Stimulated activated CD4-positive, alpha-beta T cell treated with anti-CD3 and anti-CD28 coated beads, Interleukin-12 subunit alpha, Interleukin-12 subunit beta, amount 100 ng/mL, for 4 hours (primary cell): ENCODE data around the gene PTPRE.

ENCODE experiments used
- DNase-seq: peaks from one replicate; pipeline ENCODE4 v3.0.0-alpha.2; 2020

Gene PTPRE

DNA sequence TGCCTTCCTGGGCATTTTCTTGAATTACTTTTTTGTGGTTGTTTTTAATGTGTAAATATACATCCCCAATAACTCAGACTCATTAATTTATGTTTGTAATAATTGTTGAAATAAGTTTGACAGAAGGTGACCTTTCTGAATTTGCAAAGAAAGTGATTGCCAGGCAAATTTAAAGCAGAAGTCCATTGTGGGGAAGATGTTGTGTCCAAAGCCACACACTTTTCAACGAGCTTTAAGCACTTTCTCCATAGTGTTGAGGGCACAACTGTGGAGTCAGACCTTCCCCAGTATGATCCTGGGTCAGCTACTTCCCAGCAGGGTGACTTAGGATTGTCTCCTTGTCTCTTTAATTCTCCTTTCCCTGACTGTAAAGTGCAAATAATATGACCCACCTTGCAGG, 52.5 kb downstream of the PTPRE start:
- no peak for DNase-seq

GRCh38 chr10:127961071-127961470, 54.2 kb downstream of the PTPRE start:
- no peak for DNase-seq

GRCh38 chr10:127962205-127962604, 55.3 kb downstream of the PTPRE start:
- no peak for DNase-seq

DNA sequence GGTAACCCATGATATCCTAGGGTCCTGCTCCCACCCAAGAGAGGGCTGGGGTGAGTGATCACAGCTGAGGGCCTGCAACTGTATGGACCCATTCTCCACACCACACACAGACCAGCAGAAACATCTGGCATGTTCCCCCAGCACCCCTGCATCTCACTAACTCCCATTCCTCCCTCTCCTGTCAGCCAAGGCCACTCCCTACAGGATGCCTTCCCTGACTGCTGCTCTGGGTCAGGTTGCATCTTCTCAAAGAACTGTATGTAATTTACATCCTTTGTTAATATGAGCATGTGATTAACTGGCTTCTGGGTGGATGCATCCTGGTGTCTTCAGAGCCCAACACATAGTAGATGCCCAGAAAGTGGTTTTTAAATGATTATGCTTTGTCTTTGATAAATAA, 56.2 kb downstream of the PTPRE start:
- no peak for DNase-seq

DNA sequence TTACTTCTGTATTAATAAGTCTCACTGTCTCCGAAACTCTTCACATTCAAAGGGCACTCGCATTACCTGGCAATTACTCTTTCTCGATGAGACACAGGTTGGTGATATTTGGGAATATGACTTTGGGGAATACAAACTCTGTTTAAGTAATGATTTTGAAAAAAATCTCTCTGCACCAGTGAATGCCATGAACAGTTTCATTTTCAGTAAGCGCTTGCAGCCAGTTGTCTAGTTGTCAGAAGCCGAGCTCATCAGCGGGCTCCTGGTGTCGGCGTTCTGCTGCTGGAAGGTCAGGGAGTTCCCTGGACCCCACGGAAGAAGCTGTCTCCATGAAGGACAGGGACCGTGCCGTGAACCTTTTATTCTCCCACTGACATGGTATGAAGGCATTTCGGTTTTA, 57.7 kb downstream of the PTPRE start:
- no peak for DNase-seq

- DNase-seq: no peak
Measured at GRCh38 chr10:127966875-127967274, 60.0 kb downstream of the PTPRE start.

- DNase-seq: no peak
Measured at GRCh38 chr10:127968027-127968441, 61.1 kb downstream of the PTPRE start.

DNA sequence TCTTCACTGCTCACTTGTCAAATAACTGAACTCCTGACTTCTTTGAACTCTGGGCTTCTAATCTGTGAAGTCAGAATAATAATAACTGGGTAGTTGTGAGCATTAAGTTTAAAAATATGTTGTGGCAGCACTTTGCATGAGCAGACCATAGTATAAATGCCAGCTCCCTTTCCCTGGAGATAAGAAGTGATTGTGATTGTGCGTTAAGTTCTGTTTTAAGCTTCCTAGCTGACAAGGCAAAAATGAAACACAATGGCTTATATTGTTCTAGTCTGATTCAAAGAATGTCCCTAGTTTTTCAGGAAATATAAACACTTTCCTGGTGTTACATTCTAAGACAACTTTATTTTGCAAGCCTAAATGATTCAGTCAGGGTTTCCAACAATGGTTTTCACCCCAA, 61.8 kb downstream of the PTPRE start:
- no peak for DNase-seq

GRCh38 chr10:127971101-127971946, 64.4 kb downstream of the PTPRE start:
- no peak for DNase-seq

DNA sequence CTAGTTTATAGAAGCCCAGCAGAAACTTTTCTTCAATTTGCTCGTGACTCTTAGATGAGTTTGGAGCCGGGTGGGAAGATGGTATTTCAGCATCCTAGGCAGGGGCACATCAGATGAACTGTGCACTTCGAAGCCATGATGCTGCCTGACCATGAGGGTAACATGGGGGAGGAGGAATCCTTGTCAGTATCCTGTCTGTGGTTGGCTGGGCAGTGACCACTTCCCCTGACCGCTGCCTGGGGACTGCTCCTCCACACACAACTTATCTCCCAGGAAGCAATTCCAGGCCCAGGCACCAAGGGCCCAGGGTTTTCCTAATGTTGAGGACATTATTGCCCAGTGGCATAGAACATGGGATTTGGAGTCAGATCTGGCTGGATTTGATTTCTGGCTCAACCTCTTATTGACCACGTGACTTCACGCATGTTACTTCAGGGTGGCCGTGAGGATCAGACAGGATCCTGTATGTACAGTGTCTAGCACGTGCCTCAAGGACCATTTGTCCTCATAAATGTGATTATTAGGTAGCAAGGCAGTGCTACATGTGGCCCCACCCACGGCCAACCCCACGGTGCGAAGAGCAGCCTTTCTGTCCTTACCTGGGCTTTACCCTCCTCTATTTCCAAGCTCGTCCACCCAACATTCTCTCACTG, 65.2 kb downstream of the PTPRE start:
- DNase-seq: no peak

GRCh38 chr10:127972751-127973357, 66.0 kb downstream of the PTPRE start:
- DNase-seq: no peak

DNA sequence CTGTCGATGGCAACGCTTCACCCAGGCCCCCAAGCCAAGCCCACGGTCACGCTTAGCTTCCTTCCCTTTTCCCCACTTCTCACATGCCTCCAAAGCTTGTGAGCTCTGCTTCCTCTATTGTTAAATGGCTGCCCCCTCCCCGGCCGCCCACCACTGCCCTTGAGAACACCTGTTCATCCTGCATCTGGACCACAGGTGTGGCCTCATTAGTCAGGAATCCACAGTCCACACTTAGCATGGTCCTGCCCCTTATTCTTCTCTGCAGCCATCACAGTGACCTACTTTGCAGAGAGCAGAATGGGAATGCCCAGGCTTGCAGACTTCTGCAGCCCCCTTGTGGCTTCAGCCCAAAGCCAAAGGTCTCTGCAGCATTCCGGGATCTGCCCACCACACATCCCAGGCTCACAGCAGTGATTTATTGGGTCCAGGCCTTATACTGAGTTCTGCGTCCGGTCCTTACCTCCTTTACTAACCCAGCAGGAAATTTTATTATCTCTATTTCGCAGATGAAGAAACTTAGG, 66.9 kb downstream of the PTPRE start:
- no peak for DNase-seq

GRCh38 chr10:127974911-127975310, 68.0 kb downstream of the PTPRE start:
- DNase-seq: no peak

DNA sequence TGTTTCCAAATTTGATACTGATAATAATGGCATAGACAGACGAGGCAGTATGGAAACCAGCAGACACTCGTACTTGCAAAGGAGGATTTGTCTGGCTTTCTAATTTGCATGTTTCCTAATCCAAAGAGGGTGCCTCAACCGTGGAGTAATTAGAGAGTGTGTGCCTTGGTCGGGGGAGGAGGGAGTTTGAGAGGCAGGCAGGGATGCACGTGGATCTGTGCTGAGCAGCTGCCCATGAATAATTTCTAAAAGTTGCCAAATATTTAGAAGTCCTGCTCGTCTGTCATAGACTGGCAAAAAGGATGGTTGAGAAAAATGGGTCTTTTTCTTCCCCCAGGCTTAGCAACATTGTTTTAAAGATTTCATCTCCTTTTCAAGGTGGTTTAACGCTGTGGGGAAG, 69.4 kb downstream of the PTPRE start:
- no peak for DNase-seq

- no peak for DNase-seq
Measured at GRCh38 chr10:127976701-127977356, 69.9 kb downstream of the PTPRE start.

GRCh38 chr10:127977357-127978009, 70.6 kb downstream of the PTPRE start:
- no peak for DNase-seq

GRCh38 chr10:127978481-127978880, 71.6 kb downstream of the PTPRE start:
- DNase-seq: no peak

- no peak for DNase-seq
Measured at GRCh38 chr10:127979045-127979444, 72.1 kb downstream of the PTPRE start.

DNA sequence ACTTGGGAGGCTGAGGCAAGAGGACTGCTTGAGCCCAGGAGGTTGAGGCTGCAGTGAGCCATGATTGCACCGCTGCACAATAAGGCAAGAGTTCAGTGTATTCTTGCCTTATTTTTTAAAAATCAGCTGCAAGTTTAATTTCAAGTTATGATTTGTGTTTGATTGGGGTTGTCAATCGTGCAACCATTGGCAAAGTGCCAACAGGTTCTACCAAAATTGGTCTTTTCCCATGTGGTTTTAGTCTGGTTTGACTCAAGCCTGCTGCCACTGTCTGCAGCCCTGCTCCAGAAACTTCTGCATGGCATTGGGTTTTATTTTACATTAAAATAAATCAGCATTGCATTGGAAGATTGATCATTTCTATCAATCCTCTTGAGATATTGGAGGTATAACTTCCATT, 72.7 kb downstream of the PTPRE start:
- DNase-seq: no peak

DNA sequence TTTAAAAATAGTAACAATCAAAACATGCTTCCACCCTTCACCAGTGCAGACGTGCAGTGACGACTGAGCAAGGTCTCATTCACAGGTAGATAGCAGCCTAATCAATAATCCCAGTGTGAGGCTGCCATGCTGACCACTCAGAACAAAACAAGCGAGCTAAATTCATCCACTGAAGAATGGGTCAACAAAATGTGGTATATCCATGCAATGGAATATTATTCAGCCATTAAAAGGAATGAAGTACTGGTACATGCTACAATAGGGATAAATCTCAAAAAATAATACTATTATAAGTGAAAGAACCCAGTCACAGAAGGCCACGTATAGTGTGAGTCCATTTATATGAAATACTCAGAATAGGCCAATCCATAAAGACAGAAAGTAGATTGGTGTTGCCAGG, 74.0 kb downstream of the PTPRE start:
- DNase-seq: no peak

DNA sequence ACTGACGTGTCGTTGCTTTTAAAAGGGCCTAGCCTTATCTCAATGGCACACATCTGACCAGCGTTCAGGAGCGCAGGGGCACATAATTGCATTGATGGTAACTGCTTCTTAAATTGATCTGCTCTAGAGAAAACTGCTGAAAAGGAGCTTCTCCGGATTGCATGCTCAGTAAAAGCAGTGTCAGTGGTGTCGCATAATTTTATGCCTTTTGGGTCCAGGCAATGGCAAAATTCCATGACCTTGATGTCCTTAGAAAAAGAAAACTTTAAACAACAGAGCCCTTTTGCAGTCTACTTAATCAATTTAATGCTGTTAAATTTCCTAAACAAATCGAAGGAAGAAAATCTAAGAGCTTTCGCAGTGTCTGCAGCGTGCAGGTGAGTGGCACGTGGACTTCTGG, 75.7 kb downstream of the PTPRE start:
- no peak for DNase-seq

DNA sequence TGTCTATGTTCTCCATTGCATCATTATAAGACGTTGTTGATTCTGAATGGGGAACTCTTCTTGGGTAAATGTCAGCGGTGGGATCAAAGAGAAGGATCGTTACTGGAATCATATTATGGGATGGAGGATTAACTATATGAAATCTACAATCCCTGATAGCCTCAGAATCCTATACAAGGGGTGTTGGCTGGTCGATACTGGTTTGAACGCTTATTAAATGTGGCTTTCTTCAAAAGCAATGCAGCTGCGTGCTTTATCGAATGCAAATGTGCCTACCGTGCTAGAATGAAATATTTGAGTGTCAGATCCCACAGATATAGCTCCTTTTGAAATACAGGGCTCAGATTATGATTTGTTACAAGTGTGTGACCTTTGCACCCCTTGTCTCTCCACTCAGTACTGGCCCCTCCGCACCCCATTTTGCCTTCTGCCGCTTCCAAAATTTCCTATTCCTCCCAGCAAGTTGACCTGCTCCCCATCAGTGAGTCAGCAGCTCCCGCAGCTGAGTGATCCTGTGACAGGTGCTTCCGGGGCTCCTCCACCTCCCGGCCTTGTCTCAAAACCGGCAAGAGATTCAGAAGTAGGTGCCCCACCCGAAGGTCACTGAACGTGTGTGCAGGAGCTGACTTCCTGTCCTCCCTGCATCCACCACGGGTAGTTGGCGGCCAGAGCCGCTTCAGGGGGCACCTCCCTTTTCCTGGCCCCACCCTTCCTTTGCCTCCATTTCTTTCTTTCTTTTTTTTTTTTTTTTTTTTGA, 76.6 kb downstream of the PTPRE start:
- no peak for DNase-seq
